Measurements from ENCODE around the gene ZNF329.

Gene ZNF329

DNA sequence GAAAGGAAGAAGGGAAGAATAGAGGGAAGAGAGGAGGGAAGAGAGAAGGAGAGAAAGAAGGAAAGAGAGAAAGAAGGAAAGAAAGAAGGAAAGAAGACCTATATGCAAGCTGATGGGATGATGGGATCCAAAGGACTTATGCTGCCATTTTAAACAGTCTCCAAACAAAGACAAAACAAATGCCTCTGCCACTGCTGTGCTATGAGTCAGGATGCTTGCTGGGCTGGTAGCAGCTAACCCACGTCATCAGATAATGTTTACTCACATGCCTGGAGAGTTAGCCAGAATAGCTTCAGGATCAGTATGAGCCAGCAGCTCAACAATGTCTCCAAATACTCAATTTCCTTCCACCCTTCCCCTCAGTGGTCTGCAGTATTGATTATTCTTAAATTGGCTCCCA is 20.3 kb upstream of the ZNF329 start:
- TF ChIP-seq, protein P1, sequence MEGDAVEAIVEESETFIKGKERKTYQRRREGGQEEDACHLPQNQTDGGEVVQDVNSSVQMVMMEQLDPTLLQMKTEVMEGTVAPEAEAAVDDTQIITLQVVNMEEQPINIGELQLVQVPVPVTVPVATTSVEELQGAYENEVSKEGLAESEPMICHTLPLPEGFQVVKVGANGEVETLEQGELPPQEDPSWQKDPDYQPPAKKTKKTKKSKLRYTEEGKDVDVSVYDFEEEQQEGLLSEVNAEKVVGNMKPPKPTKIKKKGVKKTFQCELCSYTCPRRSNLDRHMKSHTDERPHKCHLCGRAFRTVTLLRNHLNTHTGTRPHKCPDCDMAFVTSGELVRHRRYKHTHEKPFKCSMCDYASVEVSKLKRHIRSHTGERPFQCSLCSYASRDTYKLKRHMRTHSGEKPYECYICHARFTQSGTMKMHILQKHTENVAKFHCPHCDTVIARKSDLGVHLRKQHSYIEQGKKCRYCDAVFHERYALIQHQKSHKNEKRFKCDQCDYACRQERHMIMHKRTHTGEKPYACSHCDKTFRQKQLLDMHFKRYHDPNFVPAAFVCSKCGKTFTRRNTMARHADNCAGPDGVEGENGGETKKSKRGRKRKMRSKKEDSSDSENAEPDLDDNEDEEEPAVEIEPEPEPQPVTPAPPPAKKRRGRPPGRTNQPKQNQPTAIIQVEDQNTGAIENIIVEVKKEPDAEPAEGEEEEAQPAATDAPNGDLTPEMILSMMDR (IDR thresholded peaks at IDR 0.05; ENCODE audit: insufficient read depth, low read depth, low read length, missing control alignments) = no peak
- H3K4me3 ChIP-seq (ENCODE audit: low read depth, low read length) = no peak overlapping the region
- DNase-seq (ENCODE audit: low read depth) = no peak

DNA sequence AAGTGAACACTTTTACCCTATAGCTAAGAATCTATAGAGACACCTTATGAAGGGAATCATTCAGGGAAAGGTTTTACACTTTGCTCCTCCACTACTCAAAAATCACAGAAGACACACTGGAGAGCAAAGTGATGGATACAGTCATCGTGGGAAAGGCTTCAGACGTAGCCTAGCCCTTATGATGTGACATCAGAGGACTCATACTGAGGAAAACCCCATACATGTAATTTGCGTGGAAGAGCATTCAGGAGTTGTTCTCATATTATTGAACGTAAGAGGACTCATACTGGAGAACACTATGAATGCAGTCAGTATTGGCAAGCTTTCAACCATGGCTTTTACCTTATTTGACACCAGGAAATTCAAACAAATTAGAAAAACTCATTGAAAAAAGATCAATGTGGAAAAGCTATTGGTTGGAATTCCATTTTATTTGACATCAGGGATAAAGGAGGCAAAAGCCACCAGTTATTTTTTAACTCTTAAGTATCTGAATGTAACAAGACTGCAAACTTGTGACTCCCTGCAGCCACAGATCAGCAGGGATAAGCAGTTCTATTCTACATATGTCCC is 16.2 kb upstream of the ZNF329 start:
- no peak for DNase-seq (ENCODE audit: low read depth)
- no peak overlapping the region for H3K4me3 ChIP-seq (ENCODE audit: low read depth, low read length)
- TF ChIP-seq, protein P1 (IDR thresholded peaks at IDR 0.05; ENCODE audit: insufficient read depth, low read depth, low read length, missing control alignments) = no peak

DNA sequence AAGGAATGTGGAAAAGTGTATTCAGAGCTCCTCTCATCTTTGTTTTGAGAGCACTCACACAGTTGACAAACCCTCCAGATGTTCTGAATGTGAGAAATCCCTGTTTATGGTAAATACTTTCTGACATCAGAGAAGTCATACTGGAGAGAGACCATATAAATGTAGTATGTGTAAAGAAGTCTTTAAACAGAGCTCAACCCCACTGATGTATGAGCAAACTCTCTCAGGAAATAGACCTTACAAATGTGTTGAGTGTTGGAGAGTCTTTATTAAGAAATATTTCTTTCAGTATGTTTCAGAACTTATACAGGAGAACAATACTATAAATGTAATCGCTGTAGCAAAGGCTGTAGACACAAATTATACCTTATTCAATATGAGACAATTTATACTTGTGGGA is 15.7 kb upstream of the ZNF329 start:
- no peak overlapping the region for H3K4me3 ChIP-seq (ENCODE audit: low read depth, low read length)
- TF ChIP-seq, protein P1 (IDR thresholded peaks at IDR 0.05; ENCODE audit: insufficient read depth, low read depth, low read length, missing control alignments) = no peak
- DNase-seq (ENCODE audit: low read depth) = no peak

DNA sequence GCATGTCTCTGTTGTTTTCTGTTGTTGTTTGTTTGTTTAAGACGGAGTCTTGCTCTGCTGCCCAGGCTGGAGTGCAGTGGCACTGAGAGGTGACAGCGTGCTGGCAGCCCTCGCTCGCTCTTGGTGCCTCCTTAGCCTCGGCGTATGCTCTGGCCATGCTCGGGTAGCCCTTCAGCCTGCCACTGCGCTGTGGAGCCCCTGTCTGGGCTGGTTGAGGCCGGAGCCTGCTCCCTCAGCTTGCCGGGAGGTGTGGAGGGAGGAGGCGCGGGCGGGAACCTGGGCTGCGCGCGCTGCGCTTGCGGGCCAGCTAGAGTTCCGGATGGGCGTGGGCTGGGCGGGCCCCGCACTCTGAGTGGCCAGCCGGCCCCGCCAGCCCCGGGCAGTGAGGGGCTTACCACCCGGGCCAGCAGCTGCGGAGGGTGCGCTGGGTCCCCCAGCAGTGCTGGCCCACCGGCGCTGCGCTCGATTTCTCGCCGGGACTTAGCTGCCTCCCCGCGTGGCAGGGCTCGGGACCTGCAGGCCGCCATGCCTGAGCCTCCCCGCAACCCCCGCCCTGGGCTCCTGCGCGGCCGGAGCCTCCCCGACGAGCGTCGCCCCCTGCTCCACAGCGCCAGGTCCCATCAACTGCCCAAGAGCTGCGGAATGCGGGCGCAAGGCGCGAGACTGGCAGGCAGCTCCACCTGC is 6.6 kb upstream of the ZNF329 start:
- DNase-seq (ENCODE audit: low read depth) = no peak
- no peak overlapping the region for H3K4me3 ChIP-seq (ENCODE audit: low read depth, low read length)
- TF ChIP-seq, protein P1 (IDR thresholded peaks at IDR 0.05; ENCODE audit: insufficient read depth, low read depth, low read length, missing control alignments) = no peak

DNA sequence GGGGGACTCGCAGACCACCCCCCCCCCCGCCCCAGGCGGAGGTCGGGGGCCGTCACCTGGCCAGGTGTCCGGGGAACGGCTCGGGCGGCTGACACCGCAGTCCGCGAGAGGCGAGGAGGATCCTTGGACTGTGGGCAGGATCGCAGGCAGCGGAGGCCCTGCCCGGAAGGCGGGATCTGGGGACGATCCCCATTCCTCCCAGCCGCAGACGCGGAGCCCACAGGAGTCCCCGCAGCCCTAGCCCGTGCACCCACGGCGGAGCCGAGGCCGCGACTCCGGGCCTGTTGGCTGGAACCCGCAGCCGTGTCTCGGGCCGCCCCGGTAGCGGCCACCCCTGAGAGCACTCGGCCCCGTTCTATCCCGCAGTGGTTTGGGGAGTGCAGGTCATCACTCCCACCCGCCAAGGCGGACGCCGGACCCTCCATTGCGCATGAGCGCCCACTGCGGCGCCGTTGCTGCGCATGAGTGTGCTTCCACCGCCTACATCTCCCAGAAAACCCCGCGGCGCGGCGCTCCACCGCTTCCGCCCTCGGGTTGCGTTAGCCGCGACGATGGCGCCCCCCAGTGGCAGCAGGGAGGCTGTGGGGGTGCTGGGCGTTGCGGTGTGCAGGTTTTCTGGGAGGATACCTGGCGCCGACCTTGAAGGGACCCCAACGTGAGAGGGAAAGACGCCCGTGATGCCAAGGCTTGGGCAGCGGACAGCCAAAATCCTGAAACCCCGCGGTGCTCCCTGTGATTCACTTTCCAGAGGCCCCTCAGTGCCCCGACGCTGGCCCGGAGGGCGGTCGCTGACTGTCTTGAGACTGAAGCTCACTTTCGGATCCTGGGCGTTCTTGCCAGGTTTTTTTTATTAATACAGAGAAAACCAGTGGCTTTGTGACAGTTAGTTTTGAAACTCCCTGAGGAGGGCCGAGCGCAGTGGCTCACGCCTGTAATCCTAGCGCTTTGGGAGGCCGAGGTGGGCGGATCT is 4.4 kb upstream of the ZNF329 start:
- peak; percentile 93 for DNase-seq (ENCODE audit: low read depth)
- TF ChIP-seq, protein P1 (IDR thresholded peaks at IDR 0.05; ENCODE audit: insufficient read depth, low read depth, low read length, missing control alignments) = peak; percentile 80
- peak overlapping the region; percentile 74 for H3K4me3 ChIP-seq (ENCODE audit: low read depth, low read length)

DNA sequence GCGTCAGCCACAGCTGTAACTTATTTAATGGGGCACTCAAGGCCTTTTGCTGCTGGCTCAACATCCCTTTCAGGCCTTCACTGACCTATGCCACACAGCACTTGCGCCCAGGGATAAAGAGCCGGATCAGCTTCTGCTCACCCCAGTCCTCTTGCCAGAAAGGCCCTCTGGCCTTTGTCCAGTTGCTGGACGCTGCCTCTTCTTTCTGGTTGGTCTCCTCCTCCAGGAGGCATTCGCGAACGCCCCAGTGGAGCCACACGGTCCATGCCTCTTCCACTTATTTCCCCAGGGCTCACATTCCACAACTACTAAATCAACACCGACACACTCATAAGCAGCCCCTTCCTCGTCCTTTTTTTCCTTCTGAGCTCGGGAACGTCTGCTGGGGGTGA is 3.7 kb upstream of the ZNF329 start:
- no peak for DNase-seq (ENCODE audit: low read depth)
- H3K4me3 ChIP-seq (ENCODE audit: low read depth, low read length) = peak overlapping the region; percentile 74
- TF ChIP-seq, protein P1 (IDR thresholded peaks at IDR 0.05; ENCODE audit: insufficient read depth, low read depth, low read length, missing control alignments) = no peak

All from GM12865 (cell line).